Fibroblast of lung (primary cell): ENCODE measurements around the gene ANO3. TPM values are rescaled to one million over a fixed set of nuclear protein-coding genes. Genes with fewer than 3 reads are reported as not detected.

ENCODE experiments used
- DNase-seq, 2 donors: peaks; one replicate each; pipeline versions ENCODE4 v3.0.0 to v3.0.0-alpha.2; 2010; ENCODE audit warnings: low read depth in 2 of 2
- H2AFZ ChIP-seq: 2 replicates; pipeline ENCODE4 v1.5.1; 2012; ENCODE audit warnings: low read length, control low read depth, inconsistent platforms
- H3K27ac ChIP-seq: 2 replicates; pipeline ENCODE4 v1.5.1; 2011; ENCODE audit warnings: low read length, control low read depth; ENCODE audit not compliant: insufficient read depth
- H3K27me3 ChIP-seq: 2 replicates; pipeline ENCODE4 v1.5.1; 2011; ENCODE audit warnings: mild to moderate bottlenecking, low read length; ENCODE audit not compliant: control insufficient read depth, insufficient read depth
- H3K36me3 ChIP-seq: 2 replicates; pipeline ENCODE4 v1.5.1; 2011; ENCODE audit warnings: low read length; ENCODE audit not compliant: control insufficient read depth, insufficient read depth
- H3K4me1 ChIP-seq: 2 replicates; pipeline ENCODE4 v1.5.1; 2011; ENCODE audit warnings: low read length; ENCODE audit not compliant: control insufficient read depth, insufficient read depth; ENCODE audit errors: extremely low read depth
- H3K4me2 ChIP-seq: 2 replicates; pipeline ENCODE4 v1.5.1; 2011; ENCODE audit warnings: low read length, control low read depth; ENCODE audit not compliant: insufficient read depth; ENCODE audit errors: extremely low read depth
- H3K4me3 ChIP-seq, 4 experiments: fragments of 200-600 bp in 1 of 4; sonication (generic) in 1 of 4; replicated peaks in 1 of 4; 2 replicates each; pipeline ENCODE4 v1.5.1; 2011 to 2016; ENCODE audit warnings: low read length in 4 of 4, low read depth in 3 of 4, mild to moderate bottlenecking in 3 of 4, control low read depth in 2 of 4, inconsistent platforms in 1 of 4, mixed read lengths in 1 of 4; ENCODE audit not compliant: insufficient read depth in 1 of 4; ENCODE audit errors: control extremely low read depth in 1 of 4
- H3K79me2 ChIP-seq: 2 replicates; pipeline ENCODE4 v1.5.1; 2012; ENCODE audit warnings: mild to moderate bottlenecking, low read length, inconsistent platforms; ENCODE audit not compliant: control insufficient read depth, insufficient read depth
- H3K9ac ChIP-seq: 2 replicates; pipeline ENCODE4 v1.5.1; 2011; ENCODE audit warnings: mild to moderate bottlenecking, low read length, control low read depth; ENCODE audit not compliant: insufficient read depth
- H3K9me3 ChIP-seq: 2 replicates; pipeline ENCODE4 v1.5.1; 2012; ENCODE audit warnings: low read depth, low read length; ENCODE audit not compliant: control insufficient read depth, insufficient read depth
- H4K20me1 ChIP-seq: 2 replicates; pipeline ENCODE4 v1.5.1; 2011; ENCODE audit warnings: low read length; ENCODE audit not compliant: control insufficient read depth, insufficient read depth; ENCODE audit errors: extremely low read depth
- CTCF ChIP-seq, 2 donors: IDR thresholded peaks in 1 of 2; conservative IDR thresholded peaks in 1 of 2; 1 replicate in 1 of 2; 2 replicates in 1 of 2; pipeline ENCODE4 v1.5.1; 2011 to 2012; ENCODE audit warnings: low read length in 2 of 2, control low read depth in 1 of 2, inconsistent platforms in 1 of 2, low read depth in 1 of 2, mild to moderate bottlenecking in 1 of 2
- EZH2 ChIP-seq: IDR thresholded peaks from 2 replicates; pipeline ENCODE4 v1.5.1; 2012; ENCODE audit warnings: low read length, control low read depth, mild to moderate bottlenecking; ENCODE audit errors: missing control alignments
- polyA plus RNA-seq, 2 donors: library from polyadenylated mRNA; depleted of rRNA in 1 of 2; stranded (reverse) in 1 of 2; unstranded in 1 of 2; fragments of >200 nt; gene quantifications; 2 replicates each; pipeline ENCODE4 v1.2.1, GENCODE V29; 2011 to 2012; ENCODE audit warnings: missing spikeins in 1 of 2
- total RNA-seq: library from RNA; depleted of rRNA; stranded (reverse); fragments of >200 nt; gene quantifications from 2 replicates; pipeline ENCODE4 v1.2.1, GENCODE V29; 2014

The ANO3 gene
- total and polyA plus RNA-seq, 2 donors (not counting 1 experiment from before 2014, with no cell fraction given) = 2.2 to 5.1 TPM

DNA sequence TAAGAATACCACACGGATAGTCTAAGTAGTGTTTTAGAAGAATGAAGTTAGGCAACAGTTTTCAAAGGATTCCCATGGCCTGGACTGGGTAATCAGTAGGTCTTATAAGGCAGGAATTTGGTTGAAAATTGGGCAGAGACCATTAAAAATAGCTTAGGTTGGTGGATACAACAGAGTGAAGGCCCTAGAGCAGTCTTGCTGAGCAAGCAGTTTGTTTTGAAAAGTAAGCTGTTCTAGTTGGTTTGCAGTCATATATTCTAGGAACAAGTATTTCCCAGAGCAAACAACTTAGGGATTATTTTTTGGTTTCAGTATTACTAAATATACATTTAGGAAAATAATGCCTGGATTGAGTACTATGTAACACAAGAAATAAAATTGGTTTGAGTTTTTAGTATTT is 175.3 kb downstream of the ANO3 start:
- TF ChIP-seq CTCF (conservative IDR thresholded peaks at IDR 0.05 in 1 of 2, IDR thresholded peaks at IDR 0.05 in 1 of 2; ENCODE audit: low read depth in 1 of 2, low read length in 2 of 2) (no peak), EZH2 (no peak)
- H3K27me3 ChIP-seq = no peaks in the 10 kb centered on the region
- H3K79me2 ChIP-seq = no peaks in the 10 kb centered on the region
- no peaks in the 10 kb centered on the region for H3K36me3 ChIP-seq
- no peak overlapping the region for H2AFZ ChIP-seq
- no peak overlapping the region for H3K9ac ChIP-seq
- no peak for DNase-seq
- no peak overlapping the region for H3K4me3 ChIP-seq
- H3K4me1 ChIP-seq = no peaks in the 10 kb centered on the region
- no peak overlapping the region for H3K27ac ChIP-seq
- no peaks in the 10 kb centered on the region for H4K20me1 ChIP-seq
- H3K4me2 ChIP-seq = no peak overlapping the region
- H3K9me3 ChIP-seq = no peaks in the 10 kb centered on the region

GRCh38 chr11:26510164-26510563 is 178.2 kb downstream of the ANO3 start:
- Histone ChIP-seq H3K9me3 (no peaks in the 10 kb centered on the region), H3K4me3 (no peak overlapping the region), H3K27me3 (no peaks in the 10 kb centered on the region), H3K27ac (no peak overlapping the region), H3K4me2 (no peak overlapping the region), H4K20me1 (no peaks in the 10 kb centered on the region), H3K36me3 (no peaks in the 10 kb centered on the region), H2AFZ (no peak overlapping the region), H3K4me1 (no peaks in the 10 kb centered on the region), H3K79me2 (no peaks in the 10 kb centered on the region), H3K9ac (no peak overlapping the region)
- TF ChIP-seq CTCF (conservative IDR thresholded peaks at IDR 0.05 in 1 of 2, IDR thresholded peaks at IDR 0.05 in 1 of 2; ENCODE audit: low read depth in 1 of 2, low read length in 2 of 2) (no peak), EZH2 (no peak)
- no peak for DNase-seq

DNA sequence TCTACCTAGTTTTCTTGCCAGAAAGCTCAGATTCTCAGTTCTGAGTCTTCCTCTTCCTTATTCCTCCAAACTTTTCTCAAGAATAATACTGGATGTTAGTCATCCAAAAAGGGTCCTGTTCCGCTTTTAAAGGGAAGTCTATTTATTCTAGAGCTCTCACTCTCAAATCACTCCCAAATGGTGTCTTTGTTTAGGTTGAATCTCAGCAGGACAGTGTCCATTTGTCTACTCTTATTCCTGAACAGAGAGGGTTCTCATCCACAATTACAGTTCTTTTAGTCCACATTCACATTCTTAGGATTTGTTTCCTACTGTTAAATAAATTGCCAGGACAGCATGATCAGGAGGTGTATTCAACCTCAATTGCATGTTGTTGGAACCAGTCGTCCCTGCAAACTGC is 178.8 kb downstream of the ANO3 start:
- Histone ChIP-seq H3K9me3 (no peaks in the 10 kb centered on the region), H3K79me2 (no peaks in the 10 kb centered on the region), H3K4me2 (no peak overlapping the region), H3K36me3 (no peaks in the 10 kb centered on the region), H3K27me3 (no peaks in the 10 kb centered on the region), H3K4me3 (no peak overlapping the region), H3K4me1 (no peaks in the 10 kb centered on the region), H2AFZ (no peak overlapping the region), H4K20me1 (no peaks in the 10 kb centered on the region), H3K9ac (no peak overlapping the region), H3K27ac (no peak overlapping the region)
- TF ChIP-seq CTCF (conservative IDR thresholded peaks at IDR 0.05 in 1 of 2, IDR thresholded peaks at IDR 0.05 in 1 of 2; ENCODE audit: low read depth in 1 of 2, low read length in 2 of 2) (no peak), EZH2 (no peak)
- no peak for DNase-seq
